OCI-LY1 (cell line): ENCODE measurements around the gene COPS3.

Experiments used
- H2AFZ ChIP-seq: fragments of 200-600 bp; sonication (generic), shearing (Covaris generic); 2 replicates; pipeline ENCODE4 v1.6.0; 2014; ENCODE audit warnings: antibody characterized with exemption, mild to moderate bottlenecking, low read length
- H3F3A ChIP-seq: fragments of 200-600 bp; sonication (generic), shearing (Covaris generic); 2 replicates; pipeline ENCODE4 v1.6.0; 2014; ENCODE audit warnings: mild to moderate bottlenecking, antibody characterized with exemption, low read length, moderate library complexity; ENCODE audit not compliant: insufficient read depth
- H3K27ac ChIP-seq: fragments of 200-600 bp; sonication (generic); 2 replicates; pipeline ENCODE4 v1.5.1; 2014; ENCODE audit warnings: low read length, mixed run types, mild to moderate bottlenecking, low read depth; ENCODE audit not compliant: poor library complexity, severe bottlenecking
- H3K27me3 ChIP-seq: fragments of 200-600 bp; sonication (generic); 2 replicates; pipeline ENCODE4 v1.6.0; 2014; ENCODE audit warnings: antibody characterized with exemption, mild to moderate bottlenecking, low read length, moderate library complexity; ENCODE audit not compliant: insufficient read depth
- H3K36me3 ChIP-seq: fragments of 200-600 bp; sonication (generic); 2 replicates; pipeline ENCODE4 v1.6.1; 2014; ENCODE audit warnings: mild to moderate bottlenecking, antibody characterized with exemption, low read length, moderate library complexity, mixed read lengths; ENCODE audit not compliant: insufficient read depth
- H3K4me1 ChIP-seq: fragments of 200-600 bp; sonication (generic); 2 replicates; pipeline ENCODE4 v1.5.1; 2014; ENCODE audit warnings: mild to moderate bottlenecking, low read length, moderate library complexity; ENCODE audit not compliant: insufficient read depth, severe bottlenecking
- H3K4me2 ChIP-seq: fragments of 200-600 bp; sonication (generic), shearing (Covaris generic); 2 replicates; pipeline ENCODE4 v1.6.1; 2014; ENCODE audit warnings: low read length
- H3K4me3 ChIP-seq: fragments of 200-600 bp; sonication (generic); 2 replicates; pipeline ENCODE4 v1.5.1; 2014; ENCODE audit warnings: low read length, low read depth, mild to moderate bottlenecking, mixed read lengths; ENCODE audit not compliant: poor library complexity, severe bottlenecking
- H3K79me2 ChIP-seq: fragments of 200-600 bp; shearing (Covaris generic); 2 replicates; pipeline ENCODE4 v1.6.1; 2016; ENCODE audit warnings: mixed run types, low read length, mixed read lengths; ENCODE audit not compliant: insufficient read depth
- H3K9ac ChIP-seq: fragments of 200-600 bp; sonication (generic), shearing (Covaris generic); 2 replicates; pipeline ENCODE4 v1.6.1; 2014; ENCODE audit warnings: mild to moderate bottlenecking, low read length, mixed read lengths
- H3K9me2 ChIP-seq: fragments of 200-600 bp; sonication (generic), shearing (Covaris generic); 2 replicates; pipeline ENCODE4 v1.6.1; 2014; ENCODE audit warnings: low read depth, mild to moderate bottlenecking, low read length, mixed read lengths
- H3K9me3 ChIP-seq: fragments of 200-600 bp; shearing (Covaris generic); 2 replicates; pipeline ENCODE4 v1.6.1; 2014; ENCODE audit warnings: low read length, mixed read lengths
- H4K20me1 ChIP-seq: fragments of 200-600 bp; sonication (generic), shearing (Covaris generic); 2 replicates; pipeline ENCODE4 v1.6.0; 2016; ENCODE audit warnings: mild to moderate bottlenecking, low read length; ENCODE audit not compliant: insufficient read depth
- EZH2 ChIP-seq: fragments of 200-600 bp; sonication (generic), shearing (Covaris generic); IDR thresholded peaks from 2 replicates; pipeline ENCODE4 v1.8.0; 2017; ENCODE audit warnings: borderline replicate concordance, mixed run types, mild to moderate bottlenecking, antibody characterized with exemption, low read length, moderate library complexity, mixed read lengths
- TF ChIP-seq, protein P1 (sequence below): fragments of 200-600 bp; sonication (generic), shearing (Covaris generic); IDR thresholded peaks from 2 replicates; pipeline ENCODE4 v1.5.1; 2017; ENCODE audit warnings: mild to moderate bottlenecking, antibody characterized with exemption, low read length, moderate library complexity, mixed read lengths

The COPS3 gene

GRCh38 chr17:17269926-17270773 is 10.9 kb downstream of the COPS3 start:
- H3K4me3 ChIP-seq, result no peak overlapping the region
- H3K4me1 ChIP-seq, result no peaks in the 10 kb centered on the region
- peaks cover 5% of the 10 kb centered on the region; the same call in 1 of the 2 replicates for H3F3A ChIP-seq
- no peak overlapping the region for H2AFZ ChIP-seq
- H3K27ac ChIP-seq, result no peak overlapping the region
- peaks cover under 1% of the 10 kb centered on the region; the same call in 1 of the 2 replicates for H3K79me2 ChIP-seq
- peaks cover 91% of the 10 kb centered on the region for H3K36me3 ChIP-seq
- H3K4me2 ChIP-seq, result no peak overlapping the region
- H3K9me3 ChIP-seq, result no peaks in the 10 kb centered on the region
- TF ChIP-seq, protein P1, sequence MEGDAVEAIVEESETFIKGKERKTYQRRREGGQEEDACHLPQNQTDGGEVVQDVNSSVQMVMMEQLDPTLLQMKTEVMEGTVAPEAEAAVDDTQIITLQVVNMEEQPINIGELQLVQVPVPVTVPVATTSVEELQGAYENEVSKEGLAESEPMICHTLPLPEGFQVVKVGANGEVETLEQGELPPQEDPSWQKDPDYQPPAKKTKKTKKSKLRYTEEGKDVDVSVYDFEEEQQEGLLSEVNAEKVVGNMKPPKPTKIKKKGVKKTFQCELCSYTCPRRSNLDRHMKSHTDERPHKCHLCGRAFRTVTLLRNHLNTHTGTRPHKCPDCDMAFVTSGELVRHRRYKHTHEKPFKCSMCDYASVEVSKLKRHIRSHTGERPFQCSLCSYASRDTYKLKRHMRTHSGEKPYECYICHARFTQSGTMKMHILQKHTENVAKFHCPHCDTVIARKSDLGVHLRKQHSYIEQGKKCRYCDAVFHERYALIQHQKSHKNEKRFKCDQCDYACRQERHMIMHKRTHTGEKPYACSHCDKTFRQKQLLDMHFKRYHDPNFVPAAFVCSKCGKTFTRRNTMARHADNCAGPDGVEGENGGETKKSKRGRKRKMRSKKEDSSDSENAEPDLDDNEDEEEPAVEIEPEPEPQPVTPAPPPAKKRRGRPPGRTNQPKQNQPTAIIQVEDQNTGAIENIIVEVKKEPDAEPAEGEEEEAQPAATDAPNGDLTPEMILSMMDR, result peak; percentile 41
- no peak for TF ChIP-seq EZH2
- no peaks in the 10 kb centered on the region for H3K27me3 ChIP-seq
- H3K9ac ChIP-seq, result no peak overlapping the region
- no peaks in the 10 kb centered on the region for H4K20me1 ChIP-seq
- no peaks in the 10 kb centered on the region for H3K9me2 ChIP-seq

DNA sequence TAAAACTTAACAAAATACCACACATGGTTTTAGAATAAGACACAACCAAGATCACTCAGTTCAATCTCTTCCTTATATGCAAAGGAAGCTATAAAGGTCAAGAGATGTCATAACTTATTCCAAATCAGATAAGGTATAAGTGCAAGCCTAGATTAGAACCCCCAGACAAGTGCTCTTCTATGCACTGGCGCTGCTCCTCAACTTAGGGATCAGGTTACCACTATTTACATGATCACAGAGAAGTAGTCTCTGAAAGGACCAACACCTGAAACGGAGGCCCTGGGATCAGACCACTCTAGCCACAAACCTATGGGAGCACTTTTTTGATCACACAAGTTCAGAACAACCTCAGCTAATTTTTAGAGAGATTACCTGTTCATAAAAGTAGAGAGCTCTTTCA is 16.6 kb downstream of the COPS3 start:
- peaks cover 5% of the 10 kb centered on the region; the same call in 1 of the 2 replicates for H3F3A ChIP-seq
- H3K27ac ChIP-seq, result no peak overlapping the region
- no peaks in the 10 kb centered on the region for H3K79me2 ChIP-seq
- H3K4me2 ChIP-seq, result no peak overlapping the region
- H3K9me2 ChIP-seq, result no peaks in the 10 kb centered on the region
- no peaks in the 10 kb centered on the region for H3K4me1 ChIP-seq
- no peaks in the 10 kb centered on the region for H4K20me1 ChIP-seq
- no peak overlapping the region for H3K9ac ChIP-seq
- H3K27me3 ChIP-seq, result no peaks in the 10 kb centered on the region
- H3K4me3 ChIP-seq, result no peak overlapping the region
- H2AFZ ChIP-seq, result no peak overlapping the region
- TF ChIP-seq EZH2, result no peak
- TF ChIP-seq, protein P1, result no peak
- no peaks in the 10 kb centered on the region for H3K9me3 ChIP-seq
- peaks cover 87% of the 10 kb centered on the region for H3K36me3 ChIP-seq

- H3K27me3 ChIP-seq, result no peaks in the 10 kb centered on the region
- H3K4me2 ChIP-seq, result no peak overlapping the region
- no peaks in the 10 kb centered on the region for H4K20me1 ChIP-seq
- H3K4me3 ChIP-seq, result no peak overlapping the region
- no peaks in the 10 kb centered on the region for H3K9me2 ChIP-seq
- no peak for TF ChIP-seq EZH2
- TF ChIP-seq, protein P1, result no peak
- peaks cover 75% of the 10 kb centered on the region for H3K36me3 ChIP-seq
- H3F3A ChIP-seq, result no peaks in the 10 kb centered on the region
- no peaks in the 10 kb centered on the region for H3K79me2 ChIP-seq
- no peaks in the 10 kb centered on the region for H3K4me1 ChIP-seq
- no peak overlapping the region for H3K27ac ChIP-seq
- no peak overlapping the region for H3K9ac ChIP-seq
- no peak overlapping the region for H2AFZ ChIP-seq
- H3K9me3 ChIP-seq, result no peaks in the 10 kb centered on the region
Observed at GRCh38 chr17:17258998-17259397, 22.0 kb downstream of the COPS3 start.
